Hepatocyte (in vitro differentiated cells): Measurements from ENCODE around the gene ATP8B4. TPM values are rescaled to one million over a fixed set of nuclear protein-coding genes. Genes with fewer than 3 reads are reported as not detected.

Experiments
- DNase-seq: peaks from one replicate; pipeline ENCODE4 v3.0.0-alpha.2; 2016; ENCODE audit warnings: low spot score
- H2AFZ ChIP-seq: fragments of 200-600 bp; sonication (generic); 2 replicates; pipeline ENCODE4 v1.6.0; 2016; ENCODE audit warnings: antibody characterized with exemption, mild to moderate bottlenecking
- H3K27ac ChIP-seq: fragments of 200-600 bp; sonication (generic); 2 replicates; pipeline ENCODE4 v1.5.1; 2016; ENCODE audit warnings: mild to moderate bottlenecking
- H3K27me3 ChIP-seq: fragments of 200-600 bp; sonication (generic); 2 replicates; pipeline ENCODE4 v1.6.1; 2016
- H3K36me3 ChIP-seq: fragments of 200-600 bp; sonication (generic); replicated peaks from 2 replicates; pipeline ENCODE4 v1.5.1; 2016; ENCODE audit warnings: low read depth; ENCODE audit not compliant: insufficient read depth
- H3K4me1 ChIP-seq: fragments of 200-600 bp; sonication (generic); 2 replicates; pipeline ENCODE4 v1.5.1; 2016; ENCODE audit warnings: mild to moderate bottlenecking, moderate library complexity; ENCODE audit not compliant: insufficient read depth
- H3K4me2 ChIP-seq: fragments of 200-600 bp; sonication (generic); 2 replicates; pipeline ENCODE4 v1.6.0; 2016
- H3K4me3 ChIP-seq: fragments of 200-600 bp; sonication (generic); 2 replicates; pipeline ENCODE4 v1.5.1; 2016; ENCODE audit warnings: mild to moderate bottlenecking
- H3K79me2 ChIP-seq: fragments of 200-600 bp; sonication (generic); 2 replicates; pipeline ENCODE4 v1.6.0; 2017; ENCODE audit warnings: mild to moderate bottlenecking
- H3K9me2 ChIP-seq: fragments of 200-600 bp; sonication (generic); replicated peaks from 2 replicates; pipeline ENCODE4 v1.6.0; 2017; ENCODE audit warnings: mild to moderate bottlenecking; ENCODE audit not compliant: insufficient read depth
- H3K9me3 ChIP-seq: fragments of 200-600 bp; sonication (generic); 2 replicates; pipeline ENCODE4 v1.5.1; 2016; ENCODE audit warnings: low read depth, mild to moderate bottlenecking
- H4K20me1 ChIP-seq: fragments of 200-600 bp; sonication (generic); 2 replicates; pipeline ENCODE4 v1.6.0; 2016; ENCODE audit warnings: mild to moderate bottlenecking; ENCODE audit not compliant: insufficient read depth, poor library complexity, severe bottlenecking
- CTCF ChIP-seq: fragments of 200-600 bp; sonication (generic); IDR thresholded peaks from 2 replicates; pipeline ENCODE4 v1.5.1; 2016; ENCODE audit warnings: antibody characterized with exemption, mild to moderate bottlenecking; ENCODE audit not compliant: poor library complexity
- EZH2 ChIP-seq: fragments of 200-600 bp; sonication (generic); IDR thresholded peaks from 2 replicates; pipeline ENCODE4 v1.6.1; 2016; ENCODE audit warnings: antibody characterized with exemption, mild to moderate bottlenecking, borderline replicate concordance
- EZH2phosphoT487 ChIP-seq: fragments of 200-600 bp; sonication (generic); IDR thresholded peaks from one replicate; pipeline ENCODE4 v1.6.1; 2018; ENCODE audit warnings: antibody characterized with exemption, mild to moderate bottlenecking, low read depth, moderate library complexity; ENCODE audit not compliant: unreplicated experiment, severe bottlenecking
- WGBS: methylation state at CpG from one replicate; pipeline ENCODE4 v1.1.6; 2016; ENCODE audit warnings: low lambda C conversion rate; ENCODE audit errors: missing lambda C conversion rate; 5-methylcytosine and 5-hydroxymethylcytosine counted together
- polyA plus RNA-seq: library from polyadenylated mRNA; unstranded; fragments of >200 nt; fragmentation: Nextera tagmentation; extraction: Ambion mirVana; gene quantifications from 2 replicates; pipeline ENCODE4 v1.2.1, GENCODE V29; 2016
- total RNA-seq: library from RNA; depleted of rRNA; stranded (reverse); fragments of >200 nt; gene quantifications from 2 replicates; pipeline ENCODE4 v1.2.3, GENCODE V29; 2014

ATP8B4 gene
- total and polyA plus RNA-seq, 2 experiments from 2014 or later: 1.3 to 9.5 TPM

- Histone ChIP-seq H3K9me3 (no peaks in the 10 kb centered on the region), H3K36me3 (no peaks in the 10 kb centered on the region), H3K79me2 (no peaks in the 10 kb centered on the region), H3K4me2 (no peak overlapping the region), H3K4me3 (no peak overlapping the region), H3K27ac (peak overlapping the region; percentile 61), H3K9me2 (no peaks in the 10 kb centered on the region), H3K4me1 (peaks cover 19% of the 10 kb centered on the region), H3K27me3 (no peaks in the 10 kb centered on the region), H4K20me1 (no peaks in the 10 kb centered on the region), H2AFZ (no peak overlapping the region)
- TF ChIP-seq CTCF (no peak), EZH2phosphoT487 (no peak), EZH2 (no peak)
- DNase-seq: no peak
- WGBS: 81% methylated on average over 1 of the region's 1 CpG
These were observed 47.2 kb upstream of the ATP8B4 start for GRCh38 chr15:50166216-50166615.

- Histone ChIP-seq H2AFZ (no peak overlapping the region), H3K4me1 (peaks cover 19% of the 10 kb centered on the region), H3K4me3 (no peak overlapping the region), H3K9me2 (no peaks in the 10 kb centered on the region), H3K4me2 (no peak overlapping the region), H3K79me2 (no peaks in the 10 kb centered on the region), H3K27me3 (no peaks in the 10 kb centered on the region), H3K9me3 (no peaks in the 10 kb centered on the region), H4K20me1 (no peaks in the 10 kb centered on the region), H3K36me3 (no peaks in the 10 kb centered on the region), H3K27ac (no peak overlapping the region)
- no peak for TF ChIP-seq CTCF
- TF ChIP-seq EZH2: no peak
- TF ChIP-seq EZH2phosphoT487: no peak
- DNase-seq: no peak
- 83% methylated on average over 1 of the region's 1 CpG for WGBS
These were observed 45.4 kb upstream of the ATP8B4 start for GRCh38 chr15:50164458-50164857.

GRCh38 chr15:50163719-50164410 lies 44.8 kb upstream of the ATP8B4 start:
- Histone ChIP-seq H2AFZ (no peak overlapping the region), H4K20me1 (no peaks in the 10 kb centered on the region), H3K9me3 (no peaks in the 10 kb centered on the region), H3K4me2 (no peak overlapping the region), H3K4me1 (peaks cover 18% of the 10 kb centered on the region), H3K79me2 (no peaks in the 10 kb centered on the region), H3K27ac (no peak overlapping the region), H3K9me2 (no peaks in the 10 kb centered on the region), H3K4me3 (no peak overlapping the region), H3K27me3 (no peaks in the 10 kb centered on the region), H3K36me3 (no peaks in the 10 kb centered on the region)
- TF ChIP-seq EZH2phosphoT487 (no peak), CTCF (no peak), EZH2 (no peak)
- DNase-seq: no peak
- WGBS: 75% methylated on average over 2 of the region's 2 CpGs
